ENCODE results near the gene TLR3.
"Not testable (repeated sequence)": the region's sequence is repeated elsewhere in the genome, so short reads cannot be mapped to it uniquely, and the experiment has no call there.

Gene TLR3

GRCh38 chr4:186068581-186069348 lies at the start of gene TLR3:
TSS of gene TLR3 (plus strand) at chr4:186069156. CDS start at chr4:186076620, 7,464 bp downstream.
- peak; percentile 43 for DNase-seq (ENCODE audit: low spot score)

- DNase-seq (ENCODE audit: low spot score): no peak
These were observed 49.7 kb upstream of the TLR3 start for GRCh38 chr4:186019269-186019668.

GRCh38 chr4:186020106-186020792 lies 48.7 kb upstream of the TLR3 start:
- no peak for DNase-seq (ENCODE audit: low spot score)

- no peak for DNase-seq (ENCODE audit: low spot score)
These were observed 48.1 kb upstream of the TLR3 start for GRCh38 chr4:186020793-186021407.

- DNase-seq (ENCODE audit: low spot score): no peak
These were observed 47.3 kb upstream of the TLR3 start for GRCh38 chr4:186021461-186022167.

GRCh38 chr4:186023975-186024374 lies 45.0 kb upstream of the TLR3 start:
- no peak for DNase-seq (ENCODE audit: low spot score)

- DNase-seq (ENCODE audit: low spot score): no peak
These were observed 44.1 kb upstream of the TLR3 start for GRCh38 chr4:186024637-186025407.

GRCh38 chr4:186025408-186025690 lies 43.6 kb upstream of the TLR3 start:
- DNase-seq (ENCODE audit: low spot score): no peak

GRCh38 chr4:186027405-186027804 lies 41.6 kb upstream of the TLR3 start:
- DNase-seq (ENCODE audit: low spot score): no peak

- DNase-seq (ENCODE audit: low spot score): no peak
These were observed 39.2 kb upstream of the TLR3 start for GRCh38 chr4:186029571-186030398.

- DNase-seq (ENCODE audit: low spot score): no peak
These were observed 38.6 kb upstream of the TLR3 start for GRCh38 chr4:186030399-186030775.

- no peak for DNase-seq (ENCODE audit: low spot score)
These were observed 38.2 kb upstream of the TLR3 start for GRCh38 chr4:186030795-186031194.

GRCh38 chr4:186032259-186032658 lies 36.7 kb upstream of the TLR3 start:
- DNase-seq (ENCODE audit: low spot score): no peak

GRCh38 chr4:186033027-186033426 lies 35.9 kb upstream of the TLR3 start:
- no peak for DNase-seq (ENCODE audit: low spot score)

- not testable (repeated sequence) for DNase-seq (ENCODE audit: low spot score)
These were observed 34.3 kb upstream of the TLR3 start for GRCh38 chr4:186034613-186035012.

- DNase-seq (ENCODE audit: low spot score): no peak
These were observed 31.9 kb upstream of the TLR3 start for GRCh38 chr4:186036976-186037581.

GRCh38 chr4:186037692-186038658 lies 31.0 kb upstream of the TLR3 start:
- peak; percentile 58 for DNase-seq (ENCODE audit: low spot score)

- no peak for DNase-seq (ENCODE audit: low spot score)
These were observed 29.3 kb upstream of the TLR3 start for GRCh38 chr4:186039697-186040096.

GRCh38 chr4:186040316-186040715 lies 28.6 kb upstream of the TLR3 start:
- DNase-seq (ENCODE audit: low spot score): no peak

All from RKO (cell line).